GM23248 (cell line): ENCODE measurements around the gene CMBL. TPM values are rescaled to one million over a fixed set of nuclear protein-coding genes. Genes with fewer than 3 reads are reported as not detected.
"Not testable (repeated sequence)": the region's sequence is repeated elsewhere in the genome, so short reads cannot be mapped to it uniquely, and the experiment has no call there.

ENCODE experiments used
- DNase-seq: peaks from one replicate; pipeline ENCODE4 v3.0.0-alpha.2; 2015
- H2AFZ ChIP-seq: fragments of 200-600 bp; sonication (generic); 2 replicates; pipeline ENCODE4 v1.6.1; 2016; ENCODE audit warnings: antibody characterized with exemption
- H3F3A ChIP-seq: fragments of 200-600 bp; sonication (generic); 2 replicates; pipeline ENCODE4 v1.6.1; 2016; ENCODE audit warnings: mild to moderate bottlenecking, antibody characterized with exemption, mixed run types; ENCODE audit not compliant: insufficient read depth
- H3K27ac ChIP-seq: fragments of 200-600 bp; sonication (generic); 2 replicates; pipeline ENCODE4 v1.5.1; 2016; ENCODE audit warnings: mild to moderate bottlenecking
- H3K27me3 ChIP-seq: fragments of 200-600 bp; sonication (generic); replicated peaks from 2 replicates; pipeline ENCODE4 v1.6.1; 2016; ENCODE audit warnings: mild to moderate bottlenecking; ENCODE audit not compliant: insufficient read depth
- H3K36me3 ChIP-seq: fragments of 200-600 bp; sonication (generic); 2 replicates; pipeline ENCODE4 v1.6.1; 2016; ENCODE audit warnings: low read depth, mild to moderate bottlenecking
- H3K4me1 ChIP-seq: fragments of 200-600 bp; sonication (generic); 2 replicates; pipeline ENCODE4 v1.6.1; 2016; ENCODE audit warnings: mild to moderate bottlenecking; ENCODE audit not compliant: insufficient read depth
- H3K4me2 ChIP-seq: fragments of 200-600 bp; sonication (generic); one replicate; pipeline ENCODE4 v1.6.1; 2016; ENCODE audit warnings: mild to moderate bottlenecking; ENCODE audit not compliant: unreplicated experiment
- H3K4me3 ChIP-seq: fragments of 200-600 bp; sonication (generic); 2 replicates; pipeline ENCODE4 v1.5.1; 2016; ENCODE audit warnings: mild to moderate bottlenecking
- H3K79me2 ChIP-seq: fragments of 200-600 bp; sonication (generic); 2 replicates; pipeline ENCODE4 v1.6.1; 2016; ENCODE audit warnings: mild to moderate bottlenecking; ENCODE audit not compliant: insufficient read depth
- H3K9ac ChIP-seq: fragments of 200-600 bp; sonication (generic); 2 replicates; pipeline ENCODE4 v1.6.1; 2016; ENCODE audit warnings: mild to moderate bottlenecking
- H3K9me2 ChIP-seq: fragments of 200-600 bp; sonication (generic); 2 replicates; pipeline ENCODE4 v1.6.1; 2016; ENCODE audit warnings: mixed run types, mild to moderate bottlenecking, moderate library complexity; ENCODE audit not compliant: insufficient read depth
- H3K9me3 ChIP-seq: fragments of 200-600 bp; sonication (generic); one replicate; pipeline ENCODE4 v1.6.1; 2017; ENCODE audit warnings: low read depth
- H4K20me1 ChIP-seq: fragments of 200-600 bp; sonication (generic); 2 replicates; pipeline ENCODE4 v1.6.0; 2016; ENCODE audit not compliant: insufficient read depth
- EZH2 ChIP-seq: fragments of 200-600 bp; sonication (generic); IDR thresholded peaks from 2 replicates; pipeline ENCODE4 v1.6.1; 2018; ENCODE audit warnings: antibody characterized with exemption, mild to moderate bottlenecking; ENCODE audit not compliant: insufficient read depth, poor library complexity, severe bottlenecking
- EZH2phosphoT487 ChIP-seq: fragments of 200-600 bp; sonication (generic); IDR thresholded peaks from 2 replicates; pipeline ENCODE4 v1.6.1; 2018; ENCODE audit warnings: antibody characterized with exemption, moderate library complexity, mild to moderate bottlenecking, low read depth; ENCODE audit not compliant: insufficient read depth
- WGBS, 2 experiments: methylation state at CpG; one replicate each; pipeline ENCODE4 v1.1.6; 2015 to 2017; ENCODE audit warnings: low lambda C conversion rate in 2 of 2, low coverage in 1 of 2; ENCODE audit errors: missing lambda C conversion rate in 2 of 2; 5-methylcytosine and 5-hydroxymethylcytosine counted together
- in situ Hi-C: fragments of 300-500 bp; cut with MboI; formaldehyde crosslinking; loops from 2 replicates; pipeline ENCODE4 v1.15.0; 2020
- polyA plus RNA-seq: library from polyadenylated mRNA; unstranded; fragments of >200 nt; fragmentation: Nextera tagmentation; extraction: Ambion mirVana; gene quantifications from 2 replicates; pipeline ENCODE4 v1.2.1, GENCODE V29; 2016
- total RNA-seq: library from RNA; depleted of rRNA; stranded (reverse); fragments of >200 nt; shearing (Covaris generic); gene quantifications from 2 replicates; pipeline ENCODE4 v1.2.3, GENCODE V29; 2014

CMBL gene
- total and polyA plus RNA-seq, 2 experiments from 2014 or later = 4.0 to 14.6 TPM

GRCh38 chr5:10348258-10348657 lies 40.6 kb upstream of the CMBL start:
- no peak for TF ChIP-seq EZH2
- no peaks in the 10 kb centered on the region for H3K36me3 ChIP-seq
- no peaks in the 10 kb centered on the region for H3K27me3 ChIP-seq
- H3K4me1 ChIP-seq = peaks cover 9% of the 10 kb centered on the region
- no peak overlapping the region for H3K4me2 ChIP-seq
- H3K9me2 ChIP-seq = no peaks in the 10 kb centered on the region
- no peak for DNase-seq
- H3K27ac ChIP-seq = no peak overlapping the region
- WGBS, 2 experiments = 87 to 97% methylated on average over 2 of the region's 2 CpGs
- H3K9ac ChIP-seq = no peak overlapping the region
- no peaks in the 10 kb centered on the region for H3K9me3 ChIP-seq
- in situ Hi-C loops = no loop called here
- H3K4me3 ChIP-seq = no peak overlapping the region
- H4K20me1 ChIP-seq = no peaks in the 10 kb centered on the region
- peaks cover 9% of the 10 kb centered on the region; the same call in 1 of the 2 replicates for H3F3A ChIP-seq
- H3K79me2 ChIP-seq = no peaks in the 10 kb centered on the region
- no peak overlapping the region for H2AFZ ChIP-seq

DNA sequence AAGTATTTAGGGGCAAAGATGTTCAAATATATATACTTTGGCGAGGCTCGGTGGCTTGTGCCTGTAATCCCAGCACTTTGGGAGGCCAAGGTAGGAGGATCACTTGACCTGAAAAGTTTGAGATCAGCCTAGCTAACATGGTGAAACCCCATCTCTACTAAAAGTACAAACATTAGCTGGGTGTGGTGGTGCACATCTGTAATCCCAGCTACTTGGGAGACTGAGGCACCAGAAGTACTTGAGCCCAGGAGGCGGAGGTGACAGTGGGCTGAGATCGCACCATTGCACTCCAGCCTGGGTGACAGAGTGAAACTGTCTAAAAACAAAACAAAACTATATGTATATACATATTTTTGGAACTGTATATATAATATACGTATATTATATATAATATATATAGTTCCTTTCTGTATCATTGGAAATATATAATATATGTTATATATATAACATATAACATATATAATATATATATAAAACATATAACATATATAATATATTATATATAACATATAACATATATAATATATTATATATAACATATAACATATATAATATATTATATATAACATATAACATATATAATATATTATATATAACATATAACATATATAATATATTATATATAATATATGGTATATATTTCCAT lies 36.9 kb upstream of the CMBL start:
- 95 to 97% methylated on average over 5 of the region's 5 CpGs for WGBS, 2 experiments
- H3K4me2 ChIP-seq, H3K4me1 ChIP-seq, DNase-seq, H3K4me3 ChIP-seq, H3K9me2 ChIP-seq, in situ Hi-C loops, H3K79me2 ChIP-seq, H3K36me3 ChIP-seq, H3K27me3 ChIP-seq, H3F3A ChIP-seq, H3K9ac ChIP-seq, H3K9me3 ChIP-seq, H4K20me1 ChIP-seq, H2AFZ ChIP-seq, H3K27ac ChIP-seq: not testable (repeated sequence)

DNA sequence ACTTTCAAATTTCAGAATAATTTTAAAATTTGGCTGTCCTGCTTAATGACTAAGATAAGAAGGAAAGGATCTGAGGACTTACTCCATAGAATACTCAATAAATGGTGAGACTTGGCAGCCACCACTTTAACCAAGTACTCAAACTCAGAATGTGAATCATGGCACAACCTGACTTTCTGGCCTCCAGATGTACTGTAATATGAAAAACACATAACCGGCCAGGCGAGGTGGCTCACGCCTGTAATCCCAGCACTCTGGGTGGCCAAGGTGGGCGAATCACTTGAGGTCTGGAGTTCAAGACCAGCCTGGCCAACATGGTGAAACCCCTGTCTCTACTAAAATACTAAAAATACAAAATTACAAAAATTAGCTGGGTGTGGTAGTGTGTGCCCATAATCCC lies 35.8 kb upstream of the CMBL start:
- Histone ChIP-seq H3K4me1 (no peaks in the 10 kb centered on the region), H3K9me3 (no peaks in the 10 kb centered on the region), H3K4me3 (no peak overlapping the region), H3K27me3 (no peaks in the 10 kb centered on the region), H3K9ac (no peak overlapping the region), H3K36me3 (no peaks in the 10 kb centered on the region), H3F3A (no peaks in the 10 kb centered on the region), H4K20me1 (no peaks in the 10 kb centered on the region), H3K79me2 (no peaks in the 10 kb centered on the region), H3K4me2 (no peak overlapping the region), H3K27ac (no peak overlapping the region), H2AFZ (no peak overlapping the region), H3K9me2 (no peaks in the 10 kb centered on the region)
- in situ Hi-C loops = no loop called here
- peak; percentile 52 for DNase-seq
- TF ChIP-seq EZH2phosphoT487 (no peak), EZH2 (no peak)
- WGBS, 2 experiments = 59 to 60% methylated on average over 4 of the region's 4 CpGs

GRCh38 chr5:10339958-10340357 lies 32.3 kb upstream of the CMBL start:
- H3K9me2 ChIP-seq = no peaks in the 10 kb centered on the region
- WGBS, 2 experiments = 65 to 68% methylated on average over 3 of the region's 3 CpGs
- no peak for TF ChIP-seq EZH2phosphoT487
- no peak for TF ChIP-seq EZH2

More at GRCh38 chr5:10339958-10340357, 32.3 kb upstream of the CMBL start:
- no peaks in the 10 kb centered on the region for H3K79me2 ChIP-seq
- no peak overlapping the region for H3K27ac ChIP-seq
- no peaks in the 10 kb centered on the region for H3F3A ChIP-seq
- H4K20me1 ChIP-seq = no peaks in the 10 kb centered on the region
- no peaks in the 10 kb centered on the region for H3K36me3 ChIP-seq
- no peaks in the 10 kb centered on the region for H3K4me1 ChIP-seq
- H3K9me3 ChIP-seq = no peaks in the 10 kb centered on the region
- no peaks in the 10 kb centered on the region for H3K27me3 ChIP-seq
- H3K4me2 ChIP-seq = no peak overlapping the region
- H3K9ac ChIP-seq = no peak overlapping the region
- DNase-seq = no peak
- H3K4me3 ChIP-seq = no peak overlapping the region
- H2AFZ ChIP-seq = no peak overlapping the region
- in situ Hi-C loops = no loop called here
